ENCODE measurements around the gene DLK1. TPM values are rescaled to one million over a fixed set of nuclear protein-coding genes. Genes with fewer than 3 reads are reported as not detected.

The DLK1 gene
- total RNA-seq, 4 donors from 2014 or later, result 0.53 to 5.1 (median 3.5) TPM

GRCh38 chr14:100682749-100683148, 43.9 kb upstream of the DLK1 start:
- TF ChIP-seq, protein P1, sequence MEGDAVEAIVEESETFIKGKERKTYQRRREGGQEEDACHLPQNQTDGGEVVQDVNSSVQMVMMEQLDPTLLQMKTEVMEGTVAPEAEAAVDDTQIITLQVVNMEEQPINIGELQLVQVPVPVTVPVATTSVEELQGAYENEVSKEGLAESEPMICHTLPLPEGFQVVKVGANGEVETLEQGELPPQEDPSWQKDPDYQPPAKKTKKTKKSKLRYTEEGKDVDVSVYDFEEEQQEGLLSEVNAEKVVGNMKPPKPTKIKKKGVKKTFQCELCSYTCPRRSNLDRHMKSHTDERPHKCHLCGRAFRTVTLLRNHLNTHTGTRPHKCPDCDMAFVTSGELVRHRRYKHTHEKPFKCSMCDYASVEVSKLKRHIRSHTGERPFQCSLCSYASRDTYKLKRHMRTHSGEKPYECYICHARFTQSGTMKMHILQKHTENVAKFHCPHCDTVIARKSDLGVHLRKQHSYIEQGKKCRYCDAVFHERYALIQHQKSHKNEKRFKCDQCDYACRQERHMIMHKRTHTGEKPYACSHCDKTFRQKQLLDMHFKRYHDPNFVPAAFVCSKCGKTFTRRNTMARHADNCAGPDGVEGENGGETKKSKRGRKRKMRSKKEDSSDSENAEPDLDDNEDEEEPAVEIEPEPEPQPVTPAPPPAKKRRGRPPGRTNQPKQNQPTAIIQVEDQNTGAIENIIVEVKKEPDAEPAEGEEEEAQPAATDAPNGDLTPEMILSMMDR (IDR thresholded peaks at IDR 0.05 in 4 of 5, conservative IDR thresholded peaks at IDR 0.05 in 1 of 5), result no peak
- TF ChIP-seq POLR2A (IDR thresholded peaks at IDR 0.05), result no peak
- H3K4me3 ChIP-seq, result no peak overlapping the region

DNA sequence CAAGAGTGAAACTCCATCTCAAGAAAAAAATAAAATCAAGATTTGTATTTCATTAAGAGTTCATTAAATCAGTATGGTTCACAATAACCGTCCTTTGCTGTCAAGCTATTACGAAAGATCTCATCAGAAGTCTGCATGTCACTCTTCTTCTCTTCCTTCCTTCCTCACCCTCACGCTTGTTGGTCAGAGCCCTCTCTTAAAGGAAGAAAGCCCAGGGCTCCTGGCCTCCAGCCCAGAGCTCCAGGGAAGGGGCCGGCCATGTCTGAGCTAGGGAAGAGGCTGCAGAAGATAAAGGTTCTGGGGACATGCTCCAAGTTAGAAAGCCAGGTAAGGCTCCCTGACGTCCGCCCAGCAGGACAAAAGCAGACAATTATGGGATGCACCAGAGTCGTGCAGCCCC, 43.1 kb upstream of the DLK1 start:
- Histone ChIP-seq H3K9me3 (no peaks in the 10 kb centered on the region), H3K4me1 (peaks cover 4 to 7% of the 10 kb centered on the region in 2 donors), H3K27me3 (no peaks in the 10 kb centered on the region), H3K4me3 (no peak overlapping the region), H3K27ac (no peak overlapping the region), H3K36me3 (no peaks in the 10 kb centered on the region)
- ATAC-seq (no peak), DNase-seq (no peak)
- TF ChIP-seq POLR2A (IDR thresholded peaks at IDR 0.05), result no peak
- TF ChIP-seq, protein P1 (IDR thresholded peaks at IDR 0.05 in 4 of 5, conservative IDR thresholded peaks at IDR 0.05 in 1 of 5), result no peak
- in situ Hi-C loops (cut with MboI; ENCODE audit: low sequenced_read_pairs in 4 of 4), result no loop called here
- intact Hi-C loops (cut with DNase I; ENCODE audit: low total_unique reads), result no loop called here

More at GRCh38 chr14:100682749-100683148, 43.9 kb upstream of the DLK1 start:
- intact Hi-C loops (cut with DNase I; ENCODE audit: low total_unique reads), result no loop called here
- Histone ChIP-seq H3K36me3 (no peaks in the 10 kb centered on the region), H3K27ac (no peak overlapping the region), H3K27me3 (no peaks in the 10 kb centered on the region), H3K9me3 (no peaks in the 10 kb centered on the region), H3K4me1 (peaks cover 10 to 14% of the 10 kb centered on the region in 2 donors)
- ATAC-seq, result no peak
- DNase-seq, result no peak
- in situ Hi-C loops (cut with MboI; ENCODE audit: low sequenced_read_pairs in 4 of 4), result no loop called here

DNA sequence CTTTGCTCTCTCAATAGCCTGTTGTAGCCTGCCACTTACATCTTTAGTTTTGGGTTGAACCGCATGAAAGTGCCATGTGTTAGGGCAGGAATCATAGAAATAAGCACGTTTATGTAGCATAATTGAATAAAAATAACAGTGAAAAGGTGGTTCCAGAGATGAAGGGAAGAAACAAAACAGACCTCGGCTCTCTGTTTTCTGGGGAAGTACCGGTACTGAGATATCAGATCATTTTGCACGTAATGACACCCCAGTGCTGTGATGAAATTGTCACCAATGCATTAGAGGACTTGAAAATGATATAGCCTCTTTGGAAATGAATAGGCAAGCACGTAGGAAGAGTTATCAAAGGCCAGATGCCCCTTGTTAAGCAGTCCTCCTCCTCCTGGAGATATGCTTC, 42.5 kb upstream of the DLK1 start:
- ATAC-seq (no peak), DNase-seq (no peak)
- in situ Hi-C loops (cut with MboI; ENCODE audit: low sequenced_read_pairs in 4 of 4), result no loop called here
- Histone ChIP-seq H3K27me3 (no peaks in the 10 kb centered on the region), H3K36me3 (no peaks in the 10 kb centered on the region), H3K4me1 (peaks cover 4 to 7% of the 10 kb centered on the region in 2 donors), H3K9me3 (no peaks in the 10 kb centered on the region), H3K4me3 (no peak overlapping the region), H3K27ac (no peak overlapping the region)
- intact Hi-C loops (cut with DNase I; ENCODE audit: low total_unique reads), result no loop called here
- TF ChIP-seq POLR2A (IDR thresholded peaks at IDR 0.05), result no peak
- TF ChIP-seq, protein P1 (IDR thresholded peaks at IDR 0.05 in 4 of 5, conservative IDR thresholded peaks at IDR 0.05 in 1 of 5), result no peak

GRCh38 chr14:100684961-100685360, 41.7 kb upstream of the DLK1 start:
- in situ Hi-C loops (cut with MboI; ENCODE audit: low sequenced_read_pairs in 4 of 4) (no loop called here), intact Hi-C loops (cut with DNase I; ENCODE audit: low total_unique reads) (no loop called here)
- Histone ChIP-seq H3K27ac (no peak overlapping the region), H3K4me1 (peaks cover 4 to 5% of the 10 kb centered on the region in 2 donors), H3K36me3 (no peaks in the 10 kb centered on the region), H3K9me3 (no peaks in the 10 kb centered on the region), H3K4me3 (no peak overlapping the region), H3K27me3 (peaks cover 0 to 2% (median 0%) of the 10 kb centered on the region in 3 donors)
- DNase-seq, result no peak
- TF ChIP-seq, protein P1 (IDR thresholded peaks at IDR 0.05 in 4 of 5, conservative IDR thresholded peaks at IDR 0.05 in 1 of 5), result no peak
- TF ChIP-seq POLR2A (IDR thresholded peaks at IDR 0.05), result no peak
- no peak for ATAC-seq

DNA sequence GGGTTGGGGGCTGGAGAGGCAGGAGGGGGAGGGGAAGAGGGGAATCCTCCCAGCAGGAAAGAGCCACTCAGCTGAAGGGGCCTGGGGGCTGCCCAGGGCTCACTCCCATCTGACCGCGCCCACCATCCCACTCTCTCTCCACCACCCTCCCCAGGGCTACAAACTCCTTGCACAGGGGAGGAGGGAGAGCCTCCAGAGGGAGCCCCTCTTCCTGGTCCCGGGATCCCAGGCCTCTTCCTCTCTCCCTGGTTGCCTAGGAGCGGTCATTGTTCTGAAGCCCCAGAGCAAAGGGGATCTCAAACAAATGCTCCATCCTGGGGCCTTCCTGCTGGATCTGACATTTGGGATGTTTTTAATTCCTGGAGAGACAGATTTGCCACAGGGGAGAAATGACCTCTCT, 39.8 kb upstream of the DLK1 start:
- Histone ChIP-seq H3K36me3 (no peaks in the 10 kb centered on the region), H3K9me3 (no peaks in the 10 kb centered on the region), H3K27ac (no peak overlapping the region), H3K4me3 (no peak overlapping the region), H3K27me3 (peaks cover 0 to 7% (median 7%) of the 10 kb centered on the region in 3 donors), H3K4me1 (no peaks in the 10 kb centered on the region)
- TF ChIP-seq POLR2A (IDR thresholded peaks at IDR 0.05), result no peak
- TF ChIP-seq, protein P1 (IDR thresholded peaks at IDR 0.05 in 4 of 5, conservative IDR thresholded peaks at IDR 0.05 in 1 of 5), result no peak
- in situ Hi-C loops (cut with MboI; ENCODE audit: low sequenced_read_pairs in 4 of 4) (no loop called here), intact Hi-C loops (cut with DNase I; ENCODE audit: low total_unique reads) (no loop called here)
- ATAC-seq (no peak), DNase-seq (no peak)
